CD4-positive, alpha-beta T cell treated with Interleukin-15 for 1 hour (primary cell): ENCODE measurements around the gene PDP2.
A peak's percentile ranks its signal among the peaks of the same experiment; 100 is the strongest.
"Not testable (repeated sequence)": the region's sequence is repeated elsewhere in the genome, so short reads cannot be mapped to it uniquely, and the experiment has no call there.

ENCODE experiments used
- DNase-seq: peaks from one replicate; pipeline ENCODE4 v3.0.0-alpha.2; 2020

Gene PDP2

DNA sequence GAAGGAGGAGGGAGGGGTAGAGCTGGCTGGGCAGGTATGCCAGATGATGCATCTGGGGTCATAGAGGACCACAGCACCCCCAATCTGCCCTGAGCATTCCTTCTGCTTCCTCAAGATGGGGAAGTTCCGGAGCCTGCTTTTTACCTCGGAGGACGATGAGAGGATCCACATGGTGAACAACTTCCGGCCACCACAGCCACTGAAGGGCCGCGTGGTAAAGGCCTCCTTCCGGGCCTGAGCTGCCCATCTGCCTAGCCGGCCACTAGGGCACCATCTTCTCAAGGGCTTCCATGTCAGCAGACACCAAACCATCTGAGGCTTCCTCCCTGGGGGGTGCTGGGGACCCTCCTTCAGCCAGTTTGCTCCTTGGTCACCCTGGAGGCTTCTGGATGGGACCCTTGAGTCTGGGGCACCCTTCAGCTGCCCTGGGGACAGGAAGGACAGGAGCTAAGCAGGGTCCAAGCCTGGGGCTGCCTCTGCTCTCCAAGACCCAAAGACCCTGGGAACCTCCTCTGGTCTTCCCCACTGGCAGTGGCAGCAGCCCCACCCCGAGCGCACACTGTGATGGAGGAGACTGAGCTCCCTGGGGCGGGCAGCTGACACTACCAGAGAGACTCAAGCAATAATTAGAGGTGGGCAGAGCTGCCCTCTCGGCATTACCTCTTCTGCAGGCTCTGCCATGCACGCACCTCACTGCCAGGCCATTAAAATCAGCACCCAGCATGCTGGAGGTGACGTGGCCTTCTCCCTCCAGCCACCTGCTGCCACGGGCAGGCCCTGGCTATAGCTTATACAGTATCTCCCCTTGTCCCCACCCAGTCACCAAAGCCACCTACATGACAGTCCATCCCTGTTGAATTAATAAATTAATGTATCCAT lies 26.8 kb upstream of the PDP2 start:
- DNase-seq: no peak

DNA sequence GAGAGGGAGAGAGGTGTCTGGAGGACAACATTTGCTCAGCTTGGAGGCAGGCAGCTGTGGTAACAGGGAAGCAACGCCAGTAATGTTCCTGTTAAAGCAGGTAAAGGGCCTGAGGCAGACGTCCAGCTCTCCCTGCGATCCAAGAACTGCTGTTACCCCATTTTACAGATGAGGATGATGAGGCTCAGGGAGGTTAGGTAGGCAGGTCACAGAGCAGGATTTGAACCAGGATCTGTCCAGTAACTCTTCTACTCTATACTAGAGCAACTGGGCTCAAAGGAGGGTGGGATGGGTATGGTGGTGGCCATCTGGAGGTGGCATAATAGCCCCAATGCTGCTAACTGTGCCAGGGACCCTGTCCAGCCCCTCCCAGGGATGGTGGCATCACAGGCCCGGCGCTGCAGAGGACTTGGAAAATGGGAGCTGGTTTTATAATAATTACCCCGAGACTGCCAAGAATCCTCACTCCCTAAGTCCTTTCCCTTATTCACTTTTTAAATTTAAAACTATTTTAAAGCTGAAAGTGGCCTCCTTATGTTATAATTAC lies 24.1 kb upstream of the PDP2 start:
- DNase-seq: no peak

- no peak for DNase-seq
Measured at GRCh38 chr16:66856801-66857200, 23.5 kb upstream of the PDP2 start.

GRCh38 chr16:66857437-66857836 lies 22.9 kb upstream of the PDP2 start:
- no peak for DNase-seq

- no peak for DNase-seq
Measured at GRCh38 chr16:66858740-66859396, 21.4 kb upstream of the PDP2 start.

DNA sequence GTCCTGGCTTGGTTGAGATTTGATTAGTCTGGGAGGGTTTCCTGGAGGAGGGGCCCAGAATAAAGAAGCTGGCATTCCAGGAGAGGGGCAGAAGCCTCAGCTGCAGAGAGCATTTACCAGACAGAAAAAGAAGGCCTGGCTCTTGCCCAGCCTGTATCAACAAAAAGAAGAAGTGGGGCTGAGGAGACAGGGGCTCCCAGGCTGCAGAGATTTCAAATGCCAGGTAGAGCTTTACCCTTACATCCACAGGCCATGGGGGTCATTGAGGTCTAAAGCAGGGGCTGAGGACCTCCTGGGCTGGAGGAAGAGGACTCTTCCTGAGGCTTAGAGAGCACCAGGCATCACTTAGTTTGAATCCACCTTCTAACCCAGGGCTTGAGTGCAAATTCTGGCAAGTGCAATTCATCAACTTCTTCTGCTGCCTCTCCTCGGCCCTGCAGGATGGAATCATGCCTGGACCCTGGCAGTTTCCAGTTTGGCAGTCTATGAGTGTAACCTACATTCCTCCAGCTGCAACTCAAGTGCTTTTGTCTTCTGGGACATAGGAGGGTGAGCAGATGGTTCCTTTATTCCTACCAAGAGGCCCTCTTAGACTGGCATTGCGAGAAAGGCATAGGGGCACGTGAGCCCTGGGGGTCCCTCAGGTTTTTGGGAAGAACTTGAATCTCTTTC lies 20.8 kb upstream of the PDP2 start:
- no peak for DNase-seq

DNA sequence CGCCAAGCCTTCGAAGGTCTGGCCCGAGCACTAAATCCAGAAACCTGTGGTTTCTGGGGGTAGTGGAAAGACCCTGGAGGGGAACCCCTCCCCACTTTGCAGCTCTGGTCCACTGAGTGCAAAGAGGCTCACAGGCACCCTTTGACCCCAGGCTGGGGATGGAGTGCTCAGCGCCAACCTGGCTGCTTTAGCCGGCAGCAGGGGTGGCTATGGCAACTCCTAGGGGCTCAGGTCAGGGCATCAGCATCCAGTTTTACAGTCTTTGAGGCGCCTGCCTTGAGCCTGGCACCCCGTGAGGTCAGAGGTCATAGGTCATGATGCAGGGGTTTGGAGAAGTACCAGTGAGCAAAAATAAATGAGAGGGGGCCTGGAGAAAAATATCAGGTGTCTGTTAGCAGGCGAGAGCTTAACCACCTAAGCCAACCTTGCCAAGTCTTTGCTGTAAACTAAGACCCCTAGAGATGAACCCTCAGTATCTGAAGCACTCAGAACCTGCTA lies 18.2 kb upstream of the PDP2 start:
- DNase-seq: no peak

- DNase-seq: no peak
Measured at GRCh38 chr16:66863707-66864106, 16.6 kb upstream of the PDP2 start.

- no peak for DNase-seq
Measured at GRCh38 chr16:66869424-66869823, 10.9 kb upstream of the PDP2 start.

GRCh38 chr16:66871363-66871762 lies 9.0 kb upstream of the PDP2 start:
- DNase-seq: not testable (repeated sequence)

DNA sequence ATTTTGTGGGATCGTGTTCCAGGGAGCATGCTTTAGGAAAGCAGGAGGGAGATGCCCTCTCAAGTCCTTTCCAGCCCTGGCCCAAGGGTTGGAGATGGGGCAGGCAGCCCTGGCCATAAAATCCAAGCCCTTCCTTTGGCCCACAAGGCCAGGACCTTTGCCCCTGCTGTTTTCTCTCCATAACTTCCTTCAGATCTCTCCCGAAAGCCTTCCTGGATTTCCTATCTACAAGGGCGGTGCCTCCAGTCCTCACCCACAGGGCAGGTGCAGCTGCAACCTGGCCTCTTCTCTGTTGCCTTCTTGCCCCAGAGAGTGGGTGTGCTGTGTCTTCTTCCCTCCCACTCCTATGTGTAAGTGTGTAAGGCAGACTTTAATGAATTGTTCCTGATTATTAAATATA lies 8.5 kb upstream of the PDP2 start:
- DNase-seq: no peak

- DNase-seq: no peak
Measured at GRCh38 chr16:66872559-66872942, 7.8 kb upstream of the PDP2 start.

DNA sequence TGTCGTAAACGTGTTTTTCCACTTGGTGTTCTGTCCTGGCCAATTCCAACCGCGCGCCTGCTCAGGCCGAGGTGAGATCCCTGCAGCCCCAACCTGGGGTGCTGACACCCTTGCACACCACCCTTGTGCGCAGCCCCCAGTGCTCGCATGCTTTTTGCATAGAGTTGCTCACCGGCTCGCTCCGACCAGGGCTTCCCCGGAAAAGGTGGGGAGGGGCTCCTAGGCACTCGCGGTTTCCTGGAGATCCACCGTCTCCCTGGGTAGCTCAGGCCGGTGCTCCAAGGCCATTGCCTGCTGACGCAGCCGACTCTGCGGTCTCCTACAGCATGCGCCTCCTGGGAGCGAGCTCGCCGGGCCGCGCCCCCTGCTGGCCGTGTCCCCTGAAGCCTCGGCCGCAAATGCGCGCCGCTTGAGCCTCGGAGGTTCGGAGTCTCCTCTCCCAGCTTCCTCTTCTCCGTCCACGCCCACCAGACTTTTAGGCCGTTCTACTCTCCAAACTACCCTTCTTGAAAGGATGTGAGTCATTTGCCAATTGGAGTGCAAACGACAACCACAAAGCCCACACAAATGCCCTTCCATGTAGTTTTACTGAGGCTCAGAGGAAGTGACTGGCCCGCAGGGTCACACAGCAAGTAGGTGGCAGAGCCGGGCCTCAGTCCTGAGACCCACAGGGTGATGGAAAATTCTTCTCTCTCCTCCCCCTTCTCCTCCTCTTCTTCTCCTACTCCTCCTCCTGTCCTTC lies 7.2 kb upstream of the PDP2 start:
- DNase-seq: peak; percentile 92

DNA sequence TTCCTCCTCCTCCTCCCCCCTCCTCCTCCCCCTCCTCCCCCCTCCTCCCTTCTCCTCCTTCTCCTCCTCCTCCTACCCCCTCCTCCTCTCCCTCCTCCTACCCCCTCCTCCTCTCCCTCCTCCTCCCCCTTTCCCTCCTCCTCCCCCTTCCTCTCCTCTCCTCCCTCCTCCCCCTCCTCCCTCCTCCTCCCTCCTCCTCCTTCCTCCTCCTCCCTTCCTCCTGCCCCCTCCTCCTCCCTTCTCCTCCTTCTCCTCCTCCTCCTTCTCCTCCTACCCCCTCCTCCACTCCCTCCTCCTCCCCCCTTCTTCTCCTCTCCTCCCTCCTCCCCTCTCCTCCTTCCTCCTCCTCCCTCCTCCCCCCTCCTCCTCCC lies 6.6 kb upstream of the PDP2 start:
- no peak for DNase-seq

- DNase-seq: no peak
Measured at GRCh38 chr16:66874079-66874775, 6.1 kb upstream of the PDP2 start.

DNA sequence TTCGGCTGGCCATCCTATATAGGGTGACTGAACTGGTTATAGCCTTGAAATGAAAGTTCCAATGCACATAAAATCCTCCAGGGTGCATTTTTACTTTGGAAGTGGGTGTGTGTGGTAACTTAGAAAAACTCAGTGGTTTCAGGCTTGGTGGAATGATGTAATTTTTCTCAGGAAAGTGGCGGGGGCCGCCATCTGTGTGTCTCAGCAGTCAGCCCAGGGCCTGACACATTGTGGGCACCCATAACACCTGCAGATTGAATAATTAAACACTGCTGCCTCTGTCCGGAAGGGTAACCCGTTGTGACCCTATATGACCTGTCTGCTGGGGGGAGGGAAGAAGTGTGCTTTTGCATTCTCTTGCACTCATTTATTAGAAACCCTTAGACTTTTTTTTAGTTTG lies 2.2 kb upstream of the PDP2 start:
- no peak for DNase-seq

- DNase-seq: no peak
Measured at GRCh38 chr16:66881014-66881417, 701 bp downstream of the PDP2 start.

DNA sequence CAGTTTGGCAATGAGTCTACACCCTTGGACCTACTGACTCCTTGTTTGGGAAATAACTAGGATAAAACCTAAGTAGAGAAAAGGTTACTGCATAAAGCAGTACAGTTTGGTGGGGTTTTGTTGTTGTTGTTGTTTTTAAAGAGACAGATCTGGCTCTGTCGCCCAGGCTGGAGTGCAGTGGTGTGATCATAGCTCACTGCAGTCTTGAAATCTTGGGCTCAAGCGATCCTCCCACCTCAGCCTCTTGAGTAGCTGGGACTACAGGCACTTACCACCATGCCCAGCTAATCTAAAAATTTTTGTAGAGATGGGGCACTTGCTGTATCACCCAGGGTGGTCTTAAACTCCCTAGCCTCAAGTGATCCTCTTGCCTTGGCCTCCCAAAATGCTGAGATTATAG lies 1.2 kb downstream of the PDP2 start:
- no peak for DNase-seq

DNA sequence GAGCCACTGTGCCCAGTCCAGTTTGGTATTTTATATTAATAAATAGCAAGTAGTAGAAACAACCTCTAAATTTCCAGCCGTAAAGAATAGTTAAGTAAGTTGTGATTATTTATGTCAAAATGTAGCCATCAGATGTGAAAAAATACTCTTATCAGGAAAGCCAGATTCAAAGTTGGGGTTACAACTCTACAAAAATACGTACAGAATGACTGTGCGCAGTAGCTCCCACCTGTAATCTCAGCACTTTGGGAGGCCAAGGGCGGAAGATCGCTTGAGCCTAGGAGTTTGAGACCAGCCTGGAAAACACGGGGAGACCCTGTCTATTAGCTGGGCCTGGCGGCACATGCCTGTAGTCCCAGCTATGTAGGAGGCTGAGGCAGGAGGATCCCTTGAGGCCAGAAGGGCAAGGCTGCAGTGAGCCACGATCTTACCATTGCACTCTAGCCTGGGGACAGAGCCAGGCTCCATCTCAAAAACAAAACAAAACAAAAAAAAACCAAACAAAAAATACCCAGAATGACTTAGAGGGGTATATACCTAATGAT lies 1.7 kb downstream of the PDP2 start:
- DNase-seq: no peak

DNA sequence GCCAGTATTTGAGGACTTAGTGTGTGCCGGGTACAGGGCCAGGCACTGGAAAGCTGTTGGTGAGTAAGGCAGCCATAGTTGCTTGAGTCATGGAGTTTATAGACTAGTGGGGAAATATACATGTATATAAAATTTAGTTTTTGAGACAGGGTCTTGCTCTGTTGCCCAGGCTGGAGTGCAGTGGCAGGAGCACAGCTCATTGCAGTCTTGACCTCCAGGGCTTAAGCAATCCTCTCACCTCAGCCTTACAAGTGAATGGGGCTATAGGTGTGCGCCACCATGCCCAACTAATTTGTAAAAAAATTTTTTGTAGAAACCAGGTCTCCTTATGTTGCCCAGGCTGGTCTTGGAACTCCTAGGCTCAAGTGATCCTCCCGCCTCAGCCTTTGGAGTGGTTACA lies 2.4 kb downstream of the PDP2 start:
- no peak for DNase-seq

- DNase-seq: no peak
Measured at GRCh38 chr16:66885491-66885890, 5.2 kb downstream of the PDP2 start.

- DNase-seq: no peak
Measured at GRCh38 chr16:66886321-66886720, 6.0 kb downstream of the PDP2 start.
